ENCODE results near the gene SRGAP2B. TPM values are rescaled to one million over a fixed set of nuclear protein-coding genes. Genes with fewer than 3 reads are reported as not detected.
"Not testable (repeated sequence)": the region's sequence is repeated elsewhere in the genome, so short reads cannot be mapped to it uniquely, and the experiment has no call there.

Gene SRGAP2B
- total RNA-seq, 2 donors from 2014 or later: 33.2 to 40.0 TPM

GRCh38 chr1:145008388-145008787, 86.7 kb downstream of the SRGAP2B start:
- DNase-seq (ENCODE audit: low spot score); intact Hi-C loops (cut with DNase I): not testable (repeated sequence)

GRCh38 chr1:145005142-145005541, 90.0 kb downstream of the SRGAP2B start:
- intact Hi-C loops (cut with DNase I); DNase-seq (ENCODE audit: low spot score): not testable (repeated sequence)

DNA sequence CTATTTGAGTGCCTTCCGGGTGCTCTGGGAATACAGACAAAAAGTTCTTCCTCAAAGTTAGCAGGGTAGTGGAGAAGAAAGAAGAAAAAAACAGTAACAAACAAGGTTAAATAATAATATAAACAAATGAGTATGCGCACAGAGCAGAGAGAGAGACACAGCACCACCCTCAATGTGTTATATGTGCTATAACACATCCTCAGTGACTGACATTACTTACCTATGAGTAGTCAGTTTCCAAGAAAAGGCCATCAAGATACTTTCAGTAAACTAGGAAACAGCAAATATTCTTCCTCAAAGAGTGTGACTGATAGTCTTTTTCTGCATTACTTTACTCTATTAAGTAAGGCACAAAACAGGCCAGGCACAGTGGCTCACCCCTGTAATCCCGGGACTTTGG, 93.7 kb downstream of the SRGAP2B start:
- intact Hi-C loops (cut with DNase I); DNase-seq (ENCODE audit: low spot score): not testable (repeated sequence)

DNA sequence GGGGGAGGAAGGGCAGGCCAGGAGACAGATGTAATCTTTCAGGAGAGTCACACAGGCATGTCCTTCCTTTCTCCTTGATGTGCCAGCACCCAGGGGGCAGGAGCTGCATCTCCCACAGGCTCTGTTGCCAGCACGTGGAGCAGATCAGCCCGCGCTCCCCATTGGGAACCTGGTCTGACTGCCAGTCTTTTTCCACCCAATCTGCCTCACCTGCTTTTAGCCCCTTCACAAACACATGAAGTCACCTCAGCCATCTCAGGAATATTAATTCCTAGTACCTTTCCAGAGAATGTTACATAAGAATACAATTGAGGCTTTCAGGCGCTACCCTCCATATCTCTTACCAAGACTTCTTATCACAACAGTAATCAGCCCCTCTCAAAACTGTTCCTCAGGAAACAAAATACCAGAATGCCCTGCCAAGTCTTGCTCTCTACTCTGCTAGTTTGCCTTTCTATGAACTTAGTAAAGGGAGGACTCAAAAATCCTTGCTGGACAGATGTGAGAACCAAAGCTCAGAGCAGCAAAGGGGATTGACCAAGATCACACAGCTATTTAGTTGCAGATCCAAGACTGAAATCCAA, 94.3 kb downstream of the SRGAP2B start:
- intact Hi-C loops (cut with DNase I); DNase-seq (ENCODE audit: low spot score): not testable (repeated sequence)

DNA sequence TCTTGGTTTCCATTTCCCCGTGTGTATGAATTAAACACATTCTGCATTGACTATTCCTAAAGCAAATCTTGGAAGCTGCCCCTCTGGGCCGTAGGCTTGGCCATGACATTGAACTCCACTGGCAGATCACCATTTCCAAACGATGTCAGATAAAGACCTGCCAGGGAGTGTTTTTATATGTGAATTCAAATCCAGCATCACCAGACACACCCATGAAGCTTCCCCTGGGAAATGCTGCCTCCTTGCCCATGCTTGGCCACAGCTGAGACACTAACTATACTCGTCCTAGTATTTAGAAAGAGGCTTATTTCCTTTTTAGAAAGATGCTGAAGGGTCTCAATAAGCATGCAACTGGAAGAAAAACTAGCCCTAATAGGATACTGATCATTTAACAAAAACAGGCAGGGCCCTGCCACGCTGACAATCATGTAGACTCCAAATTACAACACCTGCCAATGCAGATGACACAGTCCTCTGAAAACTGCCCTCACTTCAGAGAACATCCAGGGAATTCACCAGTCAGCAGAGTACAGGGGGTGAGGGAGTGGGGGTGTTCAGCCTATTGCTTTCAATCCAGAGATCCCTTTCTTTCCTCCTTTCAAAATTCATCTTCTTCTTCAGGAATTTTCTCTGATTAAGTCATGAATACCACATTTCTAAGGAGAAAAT, 94.9 kb downstream of the SRGAP2B start:
- intact Hi-C loops (cut with DNase I); DNase-seq (ENCODE audit: low spot score): not testable (repeated sequence)

DNA sequence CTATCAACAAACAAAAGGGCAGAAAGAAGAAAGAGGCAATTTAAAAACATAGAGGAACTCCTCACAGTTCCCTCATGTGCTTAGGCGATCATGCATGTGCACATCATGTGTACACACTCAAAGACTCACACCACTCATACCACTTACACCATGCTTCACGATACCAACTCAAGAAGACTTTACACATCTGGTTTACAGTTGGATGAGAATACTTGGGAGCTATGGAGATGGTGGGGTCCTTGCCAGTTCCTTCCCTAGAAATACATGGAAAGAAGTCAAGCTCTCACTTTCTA, 96.2 kb downstream of the SRGAP2B start:
- not testable (repeated sequence) for DNase-seq (ENCODE audit: low spot score)

GRCh38 chr1:144998134-144998980, 96.8 kb downstream of the SRGAP2B start:
- DNase-seq (ENCODE audit: low spot score); intact Hi-C loops (cut with DNase I): not testable (repeated sequence)

More for the DNA sequence above, 96.2 kb downstream of the SRGAP2B start:
- intact Hi-C loops (cut with DNase I): not testable (repeated sequence)

DNA sequence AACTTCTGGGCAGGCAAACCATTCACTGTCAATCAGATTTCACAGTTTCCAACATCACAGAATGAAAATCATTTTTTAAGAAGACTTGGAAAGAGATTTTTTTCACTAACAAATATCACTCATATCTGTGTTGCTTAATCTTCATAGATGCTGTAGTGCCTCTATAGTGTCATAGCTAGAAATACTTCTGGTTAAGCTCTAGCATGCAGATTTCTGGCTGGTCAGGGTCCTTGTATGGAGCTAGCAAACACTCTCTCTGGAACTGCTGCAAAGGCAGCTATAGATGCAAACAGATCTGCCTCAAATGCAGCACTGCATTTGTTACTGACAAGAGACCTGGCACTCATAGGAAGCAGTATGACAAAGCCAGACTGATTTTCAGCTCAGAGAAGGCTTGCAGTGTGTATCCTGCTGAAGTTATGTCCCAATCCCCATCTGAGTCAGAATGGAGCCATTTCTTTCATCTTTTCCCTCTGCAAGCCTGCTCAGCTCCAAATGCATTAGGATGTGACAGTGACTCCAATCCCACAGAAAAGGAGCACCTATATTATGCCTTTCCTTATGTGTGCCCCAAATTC, 99.2 kb downstream of the SRGAP2B start:
- intact Hi-C loops (cut with DNase I); DNase-seq (ENCODE audit: low spot score): not testable (repeated sequence)

- DNase-seq (ENCODE audit: low spot score); intact Hi-C loops (cut with DNase I): not testable (repeated sequence)
Observed at GRCh38 chr1:144992915-144993314, 102.2 kb downstream of the SRGAP2B start.

GRCh38 chr1:144990611-144991010, 104.5 kb downstream of the SRGAP2B start:
- intact Hi-C loops (cut with DNase I); DNase-seq (ENCODE audit: low spot score): not testable (repeated sequence)

DNA sequence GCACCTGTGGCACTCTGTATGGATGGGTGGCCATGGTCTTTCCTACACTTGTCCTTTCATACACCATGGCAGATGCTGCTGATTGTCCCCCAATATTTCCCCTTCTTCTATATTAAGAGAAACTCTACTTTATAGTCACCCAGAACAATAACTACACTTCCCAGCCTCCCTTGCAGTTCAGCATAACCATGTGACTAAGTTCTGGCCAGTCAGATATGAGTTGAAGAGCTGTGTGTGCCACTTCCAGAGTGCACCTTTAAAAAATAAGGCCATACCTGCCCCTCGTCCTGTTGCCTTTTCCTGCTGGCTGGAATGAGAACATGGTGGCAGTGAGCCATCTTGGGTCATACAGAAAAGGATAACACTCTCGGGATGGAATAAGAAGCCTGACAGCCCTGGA, 108.0 kb downstream of the SRGAP2B start:
- intact Hi-C loops (cut with DNase I); DNase-seq (ENCODE audit: low spot score): not testable (repeated sequence)

- DNase-seq (ENCODE audit: low spot score); intact Hi-C loops (cut with DNase I): not testable (repeated sequence)
Observed at GRCh38 chr1:144986171-144986860, 108.8 kb downstream of the SRGAP2B start.

- intact Hi-C loops (cut with DNase I); DNase-seq (ENCODE audit: low spot score): not testable (repeated sequence)
Observed at GRCh38 chr1:144985550-144986170, 109.5 kb downstream of the SRGAP2B start.

- intact Hi-C loops (cut with DNase I); DNase-seq (ENCODE audit: low spot score): not testable (repeated sequence)
Observed at GRCh38 chr1:144982802-144983525, 112.2 kb downstream of the SRGAP2B start.

- intact Hi-C loops (cut with DNase I); DNase-seq (ENCODE audit: low spot score): not testable (repeated sequence)
Observed at GRCh38 chr1:144981157-144981556, 114.0 kb downstream of the SRGAP2B start.

DNA sequence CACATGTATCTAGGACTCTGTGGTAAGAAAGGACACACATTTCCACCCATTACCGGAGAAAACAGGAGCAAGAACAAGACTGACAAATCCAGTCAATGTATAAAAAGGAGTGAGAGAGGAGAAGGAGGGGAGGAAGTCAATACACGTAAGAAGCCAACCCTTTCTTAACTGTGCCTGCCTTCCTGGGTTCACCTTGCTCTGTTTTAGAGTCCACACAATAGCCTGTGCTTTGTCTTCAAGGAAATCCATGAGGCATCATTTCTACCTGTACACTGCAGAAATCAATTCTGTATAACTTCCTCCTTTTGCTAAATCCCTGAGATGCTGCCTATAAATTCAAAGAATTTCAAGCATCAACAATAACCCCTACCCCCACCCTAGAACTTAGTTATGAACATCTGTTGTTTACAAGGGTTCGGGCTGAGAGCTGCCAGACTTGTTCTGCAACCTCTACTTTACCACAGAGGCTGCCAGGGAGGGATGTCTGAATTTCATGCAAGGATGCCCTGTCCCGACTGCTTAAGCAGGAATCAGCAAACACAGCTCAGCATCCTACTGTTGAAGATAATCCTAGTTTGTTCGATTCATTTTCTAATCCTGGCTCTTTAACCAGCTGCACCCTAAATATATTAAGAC, 115.0 kb downstream of the SRGAP2B start:
- intact Hi-C loops (cut with DNase I); DNase-seq (ENCODE audit: low spot score): not testable (repeated sequence)

- DNase-seq (ENCODE audit: low spot score); intact Hi-C loops (cut with DNase I): not testable (repeated sequence)
Observed at GRCh38 chr1:144977856-144978255, 117.3 kb downstream of the SRGAP2B start.

- DNase-seq (ENCODE audit: low spot score): not testable (repeated sequence)
Observed at GRCh38 chr1:144971936-144972335, 123.2 kb downstream of the SRGAP2B start.

More at GRCh38 chr1:144971936-144972335, 123.2 kb downstream of the SRGAP2B start:
- intact Hi-C loops (cut with DNase I): not testable (repeated sequence)

Measured in posterior vena cava (tissue), 2 donors.